Stimulated activated CD4-positive, alpha-beta T cell treated with anti-CD3 and anti-CD28 coated beads, TNF-alpha, amount 100 ng/mL, for 48 hours (primary cell): ENCODE results near the gene KSR1.

Source experiments
- DNase-seq, 3 donors: peaks; one replicate each; pipeline ENCODE4 v3.0.0-alpha.2; 2020; ENCODE audit warnings: low read depth in 3 of 3

The KSR1 gene

GRCh38 chr17:27514595-27515413 is 58.6 kb downstream of the KSR1 start:
- no peak for DNase-seq

GRCh38 chr17:27518048-27518447 is 61.8 kb downstream of the KSR1 start:
- no peak for DNase-seq

GRCh38 chr17:27518545-27519521 is 62.6 kb downstream of the KSR1 start:
- DNase-seq, result no peak

- DNase-seq, result no peak
Measured at GRCh38 chr17:27519550-27519949, 63.3 kb downstream of the KSR1 start.

- no peak for DNase-seq
Measured at GRCh38 chr17:27520491-27521185, 64.4 kb downstream of the KSR1 start.

- no peak for DNase-seq
Measured at GRCh38 chr17:27521281-27522027, 65.2 kb downstream of the KSR1 start.

- no peak for DNase-seq
Measured at GRCh38 chr17:27522028-27522635, 65.9 kb downstream of the KSR1 start.

GRCh38 chr17:27523712-27524111 is 67.5 kb downstream of the KSR1 start:
- DNase-seq, result no peak

GRCh38 chr17:27524594-27524993 is 68.3 kb downstream of the KSR1 start:
- DNase-seq, result no peak

GRCh38 chr17:27525316-27525715 is 69.1 kb downstream of the KSR1 start:
- DNase-seq, result no peak

- no peak for DNase-seq
Measured at GRCh38 chr17:27525836-27526603, 69.8 kb downstream of the KSR1 start.

GRCh38 chr17:27526604-27527002 is 70.4 kb downstream of the KSR1 start:
- peak; percentile 20 to 49 (median 34) for DNase-seq

GRCh38 chr17:27529230-27529796 is 73.1 kb downstream of the KSR1 start:
- DNase-seq, result no peak

- DNase-seq, result no peak
Measured at GRCh38 chr17:27530764-27531391, 74.6 kb downstream of the KSR1 start.

GRCh38 chr17:27531469-27531961 is 75.3 kb downstream of the KSR1 start:
- no peak for DNase-seq

GRCh38 chr17:27532269-27533263 is 76.3 kb downstream of the KSR1 start:
- no peak for DNase-seq

GRCh38 chr17:27533874-27534815 is 77.9 kb downstream of the KSR1 start:
- DNase-seq, result no peak
